A549 (cell line): ENCODE results near the gene C1QTNF4. TPM values are rescaled to one million over a fixed set of nuclear protein-coding genes. Genes with fewer than 3 reads are reported as not detected.

ENCODE experiments used
- ATAC-seq, 2 experiments: fragments of 200-7000 bp in 1 of 2; fragments of >200 bp in 1 of 2; cut with Nextera tagmentation in 1 of 2; cut with Tn5 transposase in 1 of 2; 3 replicates each; pipeline versions ENCODE4 v1.8.0 to v1.9.1; 2018 to 2020; ENCODE audit warnings: mild to moderate bottlenecking in 1 of 2, moderate library complexity in 1 of 2
- CTCF ChIA-PET: fragments of 300-600 bp; sonication (Branson Sonifier 250); formaldehyde crosslinking; extraction: SDS; loops from one replicate; lab custom pipeline; 2021; ENCODE audit warnings: antibody characterized with exemption, inconsistent platforms; lab: Yijun Ruan, JAX
- POLR2A ChIA-PET: fragments of 350-600 bp; formaldehyde crosslinking; extraction: SDS; loops from one replicate; lab custom pipeline; 2021; ENCODE audit warnings: antibody characterized with exemption, inconsistent platforms; lab: Yijun Ruan, JAX
- DNase-seq, 2 experiments: peaks; one replicate each; pipeline versions ENCODE4 v3.0.0 to v3.0.0-alpha.2; 2011 to 2016; ENCODE audit warnings: low read depth in 1 of 2, low spot score in 1 of 2
- FAIRE-seq: peaks from 2 replicates; lab custom pipeline; 2011; peaks lifted over from hg19 to GRCh38; lab: Jason Lieb, UNC
- H3K27ac ChIP-seq, 2 experiments: fragments of >200 bp; sonication (Bioruptor Twin); formaldehyde crosslinking; 3 replicates each; pipeline ENCODE4 v1.5.1; 2016 to 2017
- H3K4me1 ChIP-seq: fragments of >200 bp; sonication (Bioruptor Twin); formaldehyde crosslinking; 3 replicates; pipeline ENCODE4 v1.6.1; 2016
- H3K4me2 ChIP-seq: fragments of >200 bp; sonication (Bioruptor Twin); formaldehyde crosslinking; 3 replicates; pipeline ENCODE4 v1.6.1; 2016
- H3K4me3 ChIP-seq: fragments of >200 bp; sonication (Bioruptor Twin); formaldehyde crosslinking; 3 replicates; pipeline ENCODE4 v1.5.1; 2016
- H3K9me3 ChIP-seq: fragments of >200 bp; sonication (Bioruptor Twin); formaldehyde crosslinking; 3 replicates; pipeline ENCODE4 v1.6.1; 2016
- CEBPB ChIP-seq, 2 experiments: fragments of >200 bp in 1 of 2; sonication (Bioruptor Twin) in 1 of 2; formaldehyde crosslinking in 1 of 2; IDR thresholded peaks; 2 replicates each; pipeline ENCODE4 v1.6.1; 2012 to 2016
- CHD2 ChIP-seq: fragments of 150-350 bp; IDR thresholded peaks from 2 replicates; pipeline ENCODE4 v1.6.1; 2014; ENCODE audit warnings: low read length; ENCODE audit not compliant: partially characterized antibody
- CHD4 ChIP-seq: fragments of 200-600 bp; sonication (generic); IDR thresholded peaks from 2 replicates; pipeline ENCODE4 v1.6.1; 2016; ENCODE audit warnings: antibody characterized with exemption, mild to moderate bottlenecking, borderline replicate concordance
- E2F6 ChIP-seq: IDR thresholded peaks from 2 replicates; pipeline ENCODE4 v1.6.1; 2012; ENCODE audit warnings: low read depth, borderline replicate concordance
- EHMT2 ChIP-seq: fragments of 200-600 bp; sonication (generic); IDR thresholded peaks from 2 replicates; pipeline ENCODE4 v1.6.1; 2016; ENCODE audit warnings: antibody characterized with exemption, low read depth, mild to moderate bottlenecking, moderate library complexity
- FOSL2 ChIP-seq, 2 experiments: fragments of 450-650 bp in 1 of 2; fragments of >200 bp in 1 of 2; sonication (Bioruptor Twin) in 1 of 2; formaldehyde crosslinking; IDR thresholded peaks; 2 replicates each; pipeline versions ENCODE4 v1.5.0 to v1.6.1; 2016 to 2020; ENCODE audit warnings: mild to moderate bottlenecking in 1 of 2, moderate library complexity in 1 of 2
- HDAC2 ChIP-seq: fragments of 200-600 bp; sonication (generic); IDR thresholded peaks from 2 replicates; pipeline ENCODE4 v1.6.1; 2016
- HEYL ChIP-seq: fragments of 250-450 bp; sonication (Bioruptor Pico); IDR thresholded peaks from 2 replicates; pipeline ENCODE4 v1.8.0; 2021; ENCODE audit warnings: mild to moderate bottlenecking, moderate library complexity
- HOXA7 ChIP-seq: fragments of 250-450 bp; sonication (Bioruptor Pico); IDR thresholded peaks from 2 replicates; pipeline ENCODE4 v1.5.0; 2020; ENCODE audit warnings: mild to moderate bottlenecking, moderate library complexity
- JUN ChIP-seq, 2 experiments: fragments of >200 bp; sonication (Bioruptor Twin); formaldehyde crosslinking; IDR thresholded peaks; 2 replicates in 1 of 2; 3 replicates in 1 of 2; pipeline ENCODE4 v1.6.1; 2016 to 2017
- MAFK ChIP-seq: fragments of 450-650 bp; IDR thresholded peaks from 2 replicates; pipeline ENCODE4 v1.6.1; 2014; ENCODE audit not compliant: partially characterized antibody
- NPAS2 ChIP-seq: fragments of 250-450 bp; sonication (Bioruptor Pico); IDR thresholded peaks from 2 replicates; pipeline ENCODE4 v1.8.0; 2022; ENCODE audit warnings: mild to moderate bottlenecking, moderate library complexity, borderline replicate concordance
- NR3C1 ChIP-seq: fragments of >200 bp; sonication (Bioruptor Twin); formaldehyde crosslinking; IDR thresholded peaks from 3 replicates; pipeline ENCODE4 v1.6.1; 2017
- PHF8 ChIP-seq: fragments of 200-600 bp; sonication (generic); IDR thresholded peaks from 2 replicates; pipeline ENCODE4 v1.6.1; 2016; ENCODE audit warnings: low read depth, mild to moderate bottlenecking, antibody characterized with exemption, moderate library complexity, borderline replicate concordance
- RAD21 ChIP-seq, 2 experiments: fragments of >200 bp in 1 of 2; sonication (Bioruptor Twin) in 1 of 2; formaldehyde crosslinking in 1 of 2; IDR thresholded peaks in 1 of 2; conservative IDR thresholded peaks in 1 of 2; 2 replicates in 1 of 2; 3 replicates in 1 of 2; pipeline ENCODE4 v1.6.1; 2012 to 2018; ENCODE audit warnings: inconsistent platforms in 1 of 2
- RCOR1 ChIP-seq: fragments of 150-350 bp; IDR thresholded peaks from 2 replicates; pipeline ENCODE4 v1.6.1; 2014; ENCODE audit warnings: antibody characterized with exemption, low read length, low read depth
- REST ChIP-seq: fragments of 200-600 bp; sonication (generic); IDR thresholded peaks from 2 replicates; pipeline ENCODE4 v1.6.1; 2016; ENCODE audit warnings: antibody characterized with exemption, mild to moderate bottlenecking, moderate library complexity
- RNF2 ChIP-seq: fragments of 200-600 bp; sonication (generic); IDR thresholded peaks from 2 replicates; pipeline ENCODE4 v1.6.1; 2016; ENCODE audit warnings: low read depth, mild to moderate bottlenecking, antibody characterized with exemption, moderate library complexity, borderline replicate concordance
- SREBF2 ChIP-seq: fragments of 450-650 bp; IDR thresholded peaks from 2 replicates; pipeline ENCODE4 v1.6.1; 2014; ENCODE audit warnings: mild to moderate bottlenecking, moderate library complexity
- TP53 ChIP-seq: fragments of 250-450 bp; sonication (Bioruptor Pico); IDR thresholded peaks from 2 replicates; pipeline ENCODE4 v1.5.0; 2021; ENCODE audit warnings: mild to moderate bottlenecking, moderate library complexity
- ZSCAN20 ChIP-seq: fragments of 250-450 bp; sonication (Bioruptor Pico); IDR thresholded peaks from 2 replicates; pipeline ENCODE4 v1.8.0; 2022; ENCODE audit warnings: mild to moderate bottlenecking, moderate library complexity
- WGBS: methylation state at CpG from one replicate; pipeline ENCODE4 v1.1.6; 2017; ENCODE audit errors: missing lambda C conversion rate; 5-methylcytosine and 5-hydroxymethylcytosine counted together
- polyA plus RNA-seq, 4 experiments: library from polyadenylated mRNA; depleted of rRNA in 3 of 4; stranded (reverse); fragments of >200 nt; fragmentation: RNase III in 1 of 4; extraction: RNeasy Plus Mini Kit Qiagen cat#74134 plus additional on column Dnase treatment in 1 of 4; gene quantifications; 2 replicates in 3 of 4; 3 replicates in 1 of 4; pipeline ENCODE4 v1.2.3, GENCODE V29; 2011 to 2017

Gene C1QTNF4
- polyA plus RNA-seq, 2 of the 4 experiments (the other 2 are of a cell fraction) = not detected

GRCh38 chr11:47592251-47592650 lies 2.0 kb downstream of the C1QTNF4 start:
- CTCF ChIA-PET = interaction anchor here (1.1 kb wide), 1 partner anchor 113 kb away, joined by 4 read pairs; no protein-coding TSS in a partner anchor
- Histone ChIP-seq H3K4me2 (no peak overlapping the region), H3K4me1 (peaks cover 8% of the 10 kb centered on the region; the same call in 1 of the 3 replicates), H3K27ac (no peak overlapping the region), H3K9me3 (no peaks in the 10 kb centered on the region), H3K4me3 (no peak overlapping the region)
- TF ChIP-seq TP53 (CRISPR knock-in tag) (no peak), HEYL (CRISPR knock-in tag) (no peak), PHF8 (no peak), EHMT2 (no peak), HOXA7 (CRISPR knock-in tag) (no peak), FOSL2 (IDR thresholded peaks at IDR 0.05) (no peak), FOSL2 (CRISPR knock-in tag; IDR thresholded peaks at IDR 0.05) (no peak), NPAS2 (CRISPR knock-in tag) (no peak), CEBPB (IDR thresholded peaks at IDR 0.05) (no peak), E2F6 (no peak)
- POLR2A ChIA-PET = no interaction called here
- FAIRE-seq = no peak
- WGBS = 66% methylated on average over 4 of the region's 4 CpGs
- ATAC-seq = no peak
- DNase-seq = no peak

GRCh38 chr11:47591764-47592163 lies 2.4 kb downstream of the C1QTNF4 start:
- Histone ChIP-seq H3K4me3 (no peak overlapping the region), H3K4me2 (no peak overlapping the region), H3K9me3 (no peaks in the 10 kb centered on the region), H3K27ac (no peak overlapping the region), H3K4me1 (peaks cover 8% of the 10 kb centered on the region; the same call in 1 of the 3 replicates)
- no peak for DNase-seq
- whole genome bisulfite sequencing = 70% methylated on average over 7 of the region's 7 CpGs
- CTCF ChIA-PET = interaction anchor here (0.6 to 1.1 kb wide), 2 partner anchors 113 to 139 kb away, joined by 3 to 4 read pairs; no protein-coding TSS in a partner anchor
- POLR2A ChIA-PET = interaction anchor here (0.5 kb wide), 1 partner anchor 36 kb away, joined by 3 read pairs; no protein-coding TSS in a partner anchor
- FAIRE-seq = no peak
- no peak for ATAC-seq
- TF ChIP-seq NR3C1 (no peak), RNF2 (no peak), SREBF2 (no peak), NPAS2 (CRISPR knock-in tag) (no peak), HDAC2 (no peak), CHD4 (no peak), CHD2 (no peak), JUN (IDR thresholded peaks at IDR 0.05) (no peak), ZSCAN20 (CRISPR knock-in tag) (no peak), RCOR1 (no peak), CEBPB (IDR thresholded peaks at IDR 0.05) (no peak), MAFK (no peak), REST (no peak), RAD21 (conservative IDR thresholded peaks at IDR 0.05 in 1 of 2, IDR thresholded peaks at IDR 0.05 in 1 of 2) (no peak)
- TF ChIP-seq, all 56 proteins: peak for 0
